Measurements from ENCODE around the gene NUP35. TPM values are rescaled to one million over a fixed set of nuclear protein-coding genes. Genes with fewer than 3 reads are reported as not detected.

The NUP35 gene
- total and polyA plus RNA-seq, 2 of the 4 experiments (the other 2 are of a cell fraction), result 10.9 to 23.3 TPM

DNA sequence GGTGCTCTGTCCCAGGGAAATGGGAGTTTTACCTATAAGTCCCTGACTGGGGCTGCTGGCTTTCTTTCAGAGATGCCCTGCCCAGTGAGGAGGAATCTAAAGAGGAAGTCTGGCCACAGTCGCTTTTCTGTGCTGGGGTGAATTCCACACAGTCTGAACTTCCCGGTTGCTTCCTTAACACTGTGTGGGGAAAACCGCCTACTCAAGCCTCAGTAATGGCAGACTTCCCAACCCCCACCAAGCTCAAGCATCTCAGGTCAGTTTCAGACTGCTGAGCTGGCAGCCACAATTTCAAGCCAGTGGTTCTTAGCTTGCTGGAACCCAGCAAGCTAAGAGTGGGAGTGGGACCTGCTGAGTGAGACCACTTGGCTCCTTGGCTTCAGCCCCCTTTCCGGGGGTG is 54.9 kb downstream of the NUP35 start:
- Histone ChIP-seq H3K27me3 (ENCODE audit: control insufficient read depth, insufficient read depth, low read length) (no peaks in the 10 kb centered on the region), H3K9ac (ENCODE audit: low read depth, low read length) (no peak overlapping the region), H4K20me1 (ENCODE audit: insufficient read depth, low read length) (no peaks in the 10 kb centered on the region), H2BK15ac (ENCODE audit: low read depth, low read length) (no peak overlapping the region), H3K23ac (ENCODE audit: low read depth, low read length) (no peak overlapping the region), H3K18ac (ENCODE audit: low read depth, low read length) (no peak overlapping the region), H3K4me3 (ENCODE audit: insufficient read depth, low read depth, low read length) (no peak overlapping the region), H2BK120ac (ENCODE audit: low read depth, low read length) (no peak overlapping the region), H4K8ac (ENCODE audit: low read depth in 2 of 2, low read length in 2 of 2) (no peak overlapping the region), H2AK5ac (ENCODE audit: low read depth, low read length) (no peak overlapping the region), H3K14ac (replicated peaks; ENCODE audit: low read depth, low read length) (no peak overlapping the region), H3K27ac (ENCODE audit: insufficient read depth, low read length) (no peak overlapping the region), H3K9me3 (ENCODE audit: control insufficient read depth, insufficient read depth, low read length) (no peaks in the 10 kb centered on the region), H2BK20ac (ENCODE audit: low read depth, low read length) (no peak overlapping the region), H3K9me1 (ENCODE audit: insufficient read depth, low read length) (no peaks in the 10 kb centered on the region), H3K4ac (ENCODE audit: low read depth, low read length) (no peak overlapping the region), H3K4me2 (ENCODE audit: low read depth, low read length) (no peak overlapping the region), H3K79me1 (ENCODE audit: low read depth in 1 of 2, low read length in 2 of 2) (no peaks in the 10 kb centered on the region), H3K56ac (ENCODE audit: extremely low read depth, insufficient read depth, low read length) (no peak overlapping the region), H2BK5ac (ENCODE audit: low read depth, low read length, poor library complexity, severe bottlenecking) (no peak overlapping the region), H4K91ac (ENCODE audit: insufficient read depth, low read depth, low read length) (no peak overlapping the region), H3K4me1 (ENCODE audit: control insufficient read depth, insufficient read depth, low read length) (no peaks in the 10 kb centered on the region), H4K5ac (ENCODE audit: low read depth, low read length) (no peak overlapping the region; the same call in 1 of the 2 replicates), H3K36me3 (ENCODE audit: control insufficient read depth, insufficient read depth, low read length) (0 out of 2 replicates have a peak, but pooled peaks cover 3% of the 10 kb centered on the region), H2AFZ (replicated peaks; ENCODE audit: low read length, poor library complexity) (peak overlapping the region; percentile 33), H2AK9ac (replicated peaks; ENCODE audit: low read depth, low read length, poor library complexity) (no peak overlapping the region)
- BruUV-seq (replicated peaks), result no TSS peak
- intact Hi-C loops (cut with micrococcal nuclease) (no loop called here), dilution Hi-C loops (cut with HindIII; ENCODE audit: low sequenced_read_pairs, unreplicated experiment) (no loop called here), in situ Hi-C loops (cut with MboI; ENCODE audit: low sequenced_read_pairs) (no loop called here)
- DNase-seq (peak; percentile 45), ATAC-seq (ENCODE audit: low read depth) (no peak; the same call in 1 of the 2 replicates)
- TF ChIP-seq POLR2A (IDR thresholded peaks at IDR 0.05; ENCODE audit: low read depth, low read length) (no peak), RFX5 (IDR thresholded peaks at IDR 0.05; ENCODE audit: low read depth, low read length) (no peak), FOS (IDR thresholded peaks at IDR 0.05; ENCODE audit: low read depth, low read length) (no peak), BHLHE40 (IDR thresholded peaks at IDR 0.05; ENCODE audit: low read depth, low read length) (no peak), NFE2L2 (IDR thresholded peaks at IDR 0.05; ENCODE audit: low read depth, low read length) (no peak), SMC3 (IDR thresholded peaks at IDR 0.05; ENCODE audit: low read depth, low read length) (no peak), RCOR1 (IDR thresholded peaks at IDR 0.05; ENCODE audit: insufficient replicate concordance, low read length) (no peak), MAFK (IDR thresholded peaks at IDR 0.05; ENCODE audit: low read depth, low read length) (no peak), MXI1 (IDR thresholded peaks at IDR 0.05; ENCODE audit: borderline replicate concordance, low read depth, low read length) (no peak), RAD21 (IDR thresholded peaks at IDR 0.05; ENCODE audit: low read length) (no peak), CEBPB (IDR thresholded peaks at IDR 0.05; ENCODE audit: low read depth, low read length) (no peak)
- TF ChIP-seq, protein P1, sequence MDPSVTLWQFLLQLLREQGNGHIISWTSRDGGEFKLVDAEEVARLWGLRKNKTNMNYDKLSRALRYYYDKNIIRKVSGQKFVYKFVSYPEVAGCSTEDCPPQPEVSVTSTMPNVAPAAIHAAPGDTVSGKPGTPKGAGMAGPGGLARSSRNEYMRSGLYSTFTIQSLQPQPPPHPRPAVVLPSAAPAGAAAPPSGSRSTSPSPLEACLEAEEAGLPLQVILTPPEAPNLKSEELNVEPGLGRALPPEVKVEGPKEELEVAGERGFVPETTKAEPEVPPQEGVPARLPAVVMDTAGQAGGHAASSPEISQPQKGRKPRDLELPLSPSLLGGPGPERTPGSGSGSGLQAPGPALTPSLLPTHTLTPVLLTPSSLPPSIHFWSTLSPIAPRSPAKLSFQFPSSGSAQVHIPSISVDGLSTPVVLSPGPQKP (IDR thresholded peaks at IDR 0.05; ENCODE audit: borderline replicate concordance, low read depth, low read length), result no peak
- TF ChIP-seq, protein P2, sequence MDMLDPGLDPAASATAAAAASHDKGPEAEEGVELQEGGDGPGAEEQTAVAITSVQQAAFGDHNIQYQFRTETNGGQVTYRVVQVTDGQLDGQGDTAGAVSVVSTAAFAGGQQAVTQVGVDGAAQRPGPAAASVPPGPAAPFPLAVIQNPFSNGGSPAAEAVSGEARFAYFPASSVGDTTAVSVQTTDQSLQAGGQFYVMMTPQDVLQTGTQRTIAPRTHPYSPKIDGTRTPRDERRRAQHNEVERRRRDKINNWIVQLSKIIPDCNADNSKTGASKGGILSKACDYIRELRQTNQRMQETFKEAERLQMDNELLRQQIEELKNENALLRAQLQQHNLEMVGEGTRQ (IDR thresholded peaks at IDR 0.05; ENCODE audit: low read depth, low read length), result no peak
- WGBS, 2 experiments (ENCODE audit: extremely low coverage in 2 of 2, insufficient read length in 1 of 2), result no CpG with 5 or more reads among the region's 4 CpGs
- POLR2A ChIA-PET (ENCODE audit: unreplicated experiment), result no interaction called here
- CTCF ChIA-PET, result no interaction called here
